ENCODE results near the gene GLIS1. TPM values are rescaled to one million over a fixed set of nuclear protein-coding genes. Genes with fewer than 3 reads are reported as not detected.

GLIS1 gene
- total RNA-seq, 1 experiment from 2014 or later, result 0.39 TPM

- no peak overlapping the region for H3K4me2 ChIP-seq (ENCODE audit: low read length)
- POLR2A ChIA-PET, result no interaction called here
- TF ChIP-seq CEBPB (IDR thresholded peaks at IDR 0.05; ENCODE audit: low read depth), result no peak
- TF ChIP-seq SRF (IDR thresholded peaks at IDR 0.05; ENCODE audit: low read depth), result no peak
- no peak for TF ChIP-seq POLR2AphosphoS5 (IDR thresholded peaks at IDR 0.05; ENCODE audit: low read depth, low read length)
- no peak for TF ChIP-seq ATF3 (IDR thresholded peaks at IDR 0.05)
- TF ChIP-seq EZH2phosphoT487 (IDR thresholded peaks at IDR 0.05; ENCODE audit: borderline replicate concordance), result no peak
- no peak for TF ChIP-seq EZH2 (IDR thresholded peaks at IDR 0.05)
- TF ChIP-seq ZBTB33 (IDR thresholded peaks at IDR 0.05; ENCODE audit: extremely low read depth, insufficient replicate concordance, low read length), result no peak
- no peak for TF ChIP-seq ZFX (IDR thresholded peaks at IDR 0.05)
- TF ChIP-seq, protein P1, sequence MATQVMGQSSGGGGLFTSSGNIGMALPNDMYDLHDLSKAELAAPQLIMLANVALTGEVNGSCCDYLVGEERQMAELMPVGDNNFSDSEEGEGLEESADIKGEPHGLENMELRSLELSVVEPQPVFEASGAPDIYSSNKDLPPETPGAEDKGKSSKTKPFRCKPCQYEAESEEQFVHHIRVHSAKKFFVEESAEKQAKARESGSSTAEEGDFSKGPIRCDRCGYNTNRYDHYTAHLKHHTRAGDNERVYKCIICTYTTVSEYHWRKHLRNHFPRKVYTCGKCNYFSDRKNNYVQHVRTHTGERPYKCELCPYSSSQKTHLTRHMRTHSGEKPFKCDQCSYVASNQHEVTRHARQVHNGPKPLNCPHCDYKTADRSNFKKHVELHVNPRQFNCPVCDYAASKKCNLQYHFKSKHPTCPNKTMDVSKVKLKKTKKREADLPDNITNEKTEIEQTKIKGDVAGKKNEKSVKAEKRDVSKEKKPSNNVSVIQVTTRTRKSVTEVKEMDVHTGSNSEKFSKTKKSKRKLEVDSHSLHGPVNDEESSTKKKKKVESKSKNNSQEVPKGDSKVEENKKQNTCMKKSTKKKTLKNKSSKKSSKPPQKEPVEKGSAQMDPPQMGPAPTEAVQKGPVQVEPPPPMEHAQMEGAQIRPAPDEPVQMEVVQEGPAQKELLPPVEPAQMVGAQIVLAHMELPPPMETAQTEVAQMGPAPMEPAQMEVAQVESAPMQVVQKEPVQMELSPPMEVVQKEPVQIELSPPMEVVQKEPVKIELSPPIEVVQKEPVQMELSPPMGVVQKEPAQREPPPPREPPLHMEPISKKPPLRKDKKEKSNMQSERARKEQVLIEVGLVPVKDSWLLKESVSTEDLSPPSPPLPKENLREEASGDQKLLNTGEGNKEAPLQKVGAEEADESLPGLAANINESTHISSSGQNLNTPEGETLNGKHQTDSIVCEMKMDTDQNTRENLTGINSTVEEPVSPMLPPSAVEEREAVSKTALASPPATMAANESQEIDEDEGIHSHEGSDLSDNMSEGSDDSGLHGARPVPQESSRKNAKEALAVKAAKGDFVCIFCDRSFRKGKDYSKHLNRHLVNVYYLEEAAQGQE (IDR thresholded peaks at IDR 0.05; ENCODE audit: low read depth), result no peak
- no peak overlapping the region for H3K4me3 ChIP-seq (replicated peaks in 1 of 2; ENCODE audit: low read depth in 1 of 2, low read length in 2 of 2)
- peaks cover 6 to 12% of the 10 kb centered on the region in 2 experiments; a peak in 3 of 4 replicates for H3K4me1 ChIP-seq (ENCODE audit: control insufficient read depth in 1 of 2, insufficient read depth in 2 of 2, low read length in 2 of 2)
- no peak overlapping the region for H3K9ac ChIP-seq (ENCODE audit: low read length)
- no peak overlapping the region for H3K27ac ChIP-seq (ENCODE audit: low read depth, low read length)
- peaks cover 18% of the 10 kb centered on the region for H3K27me3 ChIP-seq (ENCODE audit: insufficient read depth, low read length)
- H2AFZ ChIP-seq (ENCODE audit: low read depth, low read length, poor library complexity, severe bottlenecking), result no peak overlapping the region
- intact Hi-C loops (cut with micrococcal nuclease), result no loop called here
- DNase-seq (ENCODE audit: low read depth, low spot score) (no peak), ATAC-seq (no peak)
- H3K79me2 ChIP-seq (ENCODE audit: insufficient read depth, low read length), result no peaks in the 10 kb centered on the region
- no TSS peak for BruUV-seq (replicated peaks)
- H3K9me2 ChIP-seq (ENCODE audit: insufficient read depth), result no peaks in the 10 kb centered on the region
- RAD21 ChIA-PET (ENCODE audit: low non-redundant PET in 1 of 2, low total read pairs in 2 of 2, uncharacterized antibody in 2 of 2, unreplicated experiment in 2 of 2), result no interaction called here
- CTCF ChIA-PET, result no interaction called here
- H4K20me1 ChIP-seq (ENCODE audit: insufficient read depth), result no peaks in the 10 kb centered on the region
- no peaks in the 10 kb centered on the region for H3K36me3 ChIP-seq (ENCODE audit: control insufficient read depth in 1 of 2, insufficient read depth in 2 of 2, low read length in 2 of 2)
- no peaks in the 10 kb centered on the region for H3K9me3 ChIP-seq (ENCODE audit: control insufficient read depth in 1 of 2, insufficient read depth in 1 of 2, low read depth in 1 of 2, low read length in 2 of 2)
These were observed 95.7 kb downstream of the GLIS1 start for GRCh38 chr1:53643041-53643880.
